SJCRH30 (cell line): ENCODE data around the gene PCDHB4. TPM values are rescaled to one million over a fixed set of nuclear protein-coding genes. Genes with fewer than 3 reads are reported as not detected.
"Not testable (repeated sequence)": the region's sequence is repeated elsewhere in the genome, so short reads cannot be mapped to it uniquely, and the experiment has no call there.

ENCODE experiments used
- DNase-seq, 2 experiments: peaks; one replicate each; pipeline ENCODE4 v3.0.0-alpha.2; 2015 to 2020
- H3K27ac ChIP-seq: fragments of 250-450 bp; sonication (Bioruptor Pico); 2 replicates; pipeline ENCODE4 v1.5.1; 2020; ENCODE audit warnings: mild to moderate bottlenecking, moderate library complexity
- H3K27me3 ChIP-seq: fragments of 250-450 bp; sonication (Bioruptor Pico); 2 replicates; pipeline ENCODE4 v1.5.1; 2020; ENCODE audit warnings: mild to moderate bottlenecking, moderate library complexity
- H3K36me3 ChIP-seq: fragments of 250-450 bp; sonication (Bioruptor Pico); 2 replicates; pipeline ENCODE4 v1.5.1; 2020; ENCODE audit warnings: mild to moderate bottlenecking, moderate library complexity
- H3K4me1 ChIP-seq: fragments of 250-450 bp; sonication (Bioruptor Pico); 2 replicates; pipeline ENCODE4 v1.5.1; 2020; ENCODE audit warnings: mild to moderate bottlenecking, moderate library complexity
- H3K4me3 ChIP-seq: fragments of 250-450 bp; sonication (Bioruptor Pico); 2 replicates; pipeline ENCODE4 v1.5.1; 2020; ENCODE audit warnings: mild to moderate bottlenecking, moderate library complexity
- H3K9me3 ChIP-seq: fragments of 250-450 bp; sonication (Bioruptor Pico); replicated peaks from 2 replicates; pipeline ENCODE4 v1.5.1; 2020; ENCODE audit warnings: mild to moderate bottlenecking, moderate library complexity
- total RNA-seq: library from RNA; depleted of rRNA; stranded (reverse); fragments of >200 nt; shearing (Covaris generic); gene quantifications from 2 replicates; pipeline ENCODE4 v1.2.3, GENCODE V29; 2014; rRNA removed

Gene PCDHB4
- total RNA-seq, result 0.25 and 0.42 TPM in 2 replicates

DNA sequence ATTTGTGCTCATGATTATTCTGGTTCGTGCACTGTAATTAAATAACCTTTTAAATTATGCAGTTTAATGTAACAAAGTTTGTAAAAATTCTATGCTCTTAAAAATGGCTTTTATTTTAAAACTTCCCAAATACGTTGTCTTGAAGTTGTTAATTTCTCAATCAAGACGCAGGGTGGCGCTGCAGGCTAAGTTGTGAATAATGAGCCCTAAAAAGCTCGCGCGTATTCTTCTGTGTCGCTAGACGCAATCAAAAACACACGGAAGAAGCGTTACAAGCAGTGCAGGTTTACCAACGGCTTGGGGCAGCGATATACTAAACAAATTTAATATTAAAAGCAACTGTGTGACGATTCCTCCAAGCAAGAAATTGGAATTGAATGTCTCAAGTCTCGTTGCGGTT lies at the start of gene PCDHB4:
PCDHB4 (plus strand) TSS at position 256 of the 400 bp plus-strand sequence. CDS start 181 bp downstream, outside the sequence.
- no peak for DNase-seq
- no peaks in the 10 kb centered on the region for H3K27me3 ChIP-seq
- H3K4me1 ChIP-seq, result no peaks in the 10 kb centered on the region
- no peak within 1 kb of the TSS for H3K27ac ChIP-seq
- no peaks in the 10 kb centered on the region for H3K9me3 ChIP-seq
- H3K4me3 ChIP-seq, result no peak within 1 kb of the TSS
- H3K36me3 ChIP-seq, result no peaks in the 10 kb centered on the region; the same call in 1 of the 2 replicates

DNA sequence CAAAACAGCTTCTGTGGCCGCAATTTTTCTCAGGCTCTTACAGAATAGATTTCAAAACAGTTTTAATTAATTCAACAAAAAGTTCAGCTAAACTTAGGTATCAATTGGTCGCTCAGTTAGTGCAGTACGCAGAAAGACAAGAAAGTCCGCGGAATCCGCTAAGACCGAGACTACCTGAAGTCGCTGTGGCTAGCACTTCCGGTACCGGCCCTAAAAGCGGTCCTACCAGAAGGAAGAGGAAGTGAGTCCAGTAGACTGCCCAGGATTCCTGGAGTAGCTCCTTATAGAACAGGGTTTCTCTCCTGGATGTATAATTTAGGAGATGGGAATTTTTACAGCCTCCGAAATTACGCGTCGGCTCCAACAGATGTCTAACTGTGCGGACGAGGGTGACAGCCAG lies 43.8 kb upstream of the PCDHB4 start:
- Histone ChIP-seq H3K27me3 (no peaks in the 10 kb centered on the region), H3K27ac (no peak overlapping the region), H3K9me3 (0 out of 2 replicates have a peak, but pooled peaks cover 5% of the 10 kb centered on the region), H3K36me3 (no peaks in the 10 kb centered on the region), H3K4me3 (peak overlapping the region; percentile 52), H3K4me1 (no peaks in the 10 kb centered on the region)
- no peak for DNase-seq

DNA sequence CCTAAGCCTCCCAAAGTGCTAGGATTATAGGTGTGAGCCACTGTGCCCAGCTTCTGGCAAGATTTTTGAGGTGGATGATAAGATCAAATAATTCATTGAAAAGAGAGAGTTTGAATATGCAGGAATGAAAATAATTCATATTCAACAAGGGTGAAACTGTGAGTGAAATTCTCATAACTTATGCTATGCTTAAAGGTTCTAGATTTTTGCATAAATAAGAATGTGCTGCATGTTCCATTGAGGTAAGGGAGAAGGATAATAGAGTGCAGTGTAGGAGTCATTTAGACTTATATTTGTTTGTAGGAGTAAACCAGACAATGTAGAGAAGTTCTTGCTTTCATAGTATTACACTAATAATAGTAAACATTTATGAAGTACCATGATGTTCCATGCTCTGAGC lies 39.4 kb upstream of the PCDHB4 start:
- Histone ChIP-seq H3K4me3 (no peak overlapping the region), H3K27me3 (no peaks in the 10 kb centered on the region), H3K9me3 (peaks cover 8% of the 10 kb centered on the region; the same call in 1 of the 2 replicates), H3K4me1 (no peaks in the 10 kb centered on the region), H3K27ac (no peak overlapping the region), H3K36me3 (no peaks in the 10 kb centered on the region)
- DNase-seq, result no peak

DNA sequence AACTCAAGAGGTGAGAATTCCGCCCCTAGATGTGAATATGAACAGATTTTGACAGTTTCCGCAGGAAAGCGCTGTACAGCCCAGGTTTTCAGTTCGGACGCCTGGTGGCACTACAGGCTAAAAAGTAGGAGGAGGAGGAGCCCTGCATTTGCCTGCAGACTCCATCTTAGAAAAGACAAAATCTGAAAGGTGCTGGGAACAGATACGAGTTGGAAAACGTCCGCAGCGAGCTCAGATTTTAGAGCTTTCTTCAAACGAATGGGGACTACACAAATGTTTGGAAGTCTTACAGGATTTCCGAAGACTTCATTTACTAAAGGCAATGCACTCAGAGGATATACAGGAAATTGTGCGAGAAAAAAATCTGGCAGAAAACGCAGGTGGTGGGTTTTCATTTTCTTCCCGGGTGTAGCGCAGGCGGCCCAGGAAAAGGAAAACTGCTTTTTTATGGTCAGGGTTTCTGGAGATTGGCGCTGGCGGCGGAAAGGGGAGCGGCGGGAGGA lies 37.1 kb upstream of the PCDHB4 start:
- H3K27ac ChIP-seq, result peak overlapping the region; percentile 22; the same call in 1 of the 2 replicates
- peak overlapping the region; percentile 59 for H3K4me3 ChIP-seq
- no peaks in the 10 kb centered on the region for H3K36me3 ChIP-seq
- peak; percentile 72 to 86 for DNase-seq
- H3K4me1 ChIP-seq, result no peaks in the 10 kb centered on the region
- H3K9me3 ChIP-seq, result peaks cover 10% of the 10 kb centered on the region; the same call in 1 of the 2 replicates
- no peaks in the 10 kb centered on the region for H3K27me3 ChIP-seq

DNA sequence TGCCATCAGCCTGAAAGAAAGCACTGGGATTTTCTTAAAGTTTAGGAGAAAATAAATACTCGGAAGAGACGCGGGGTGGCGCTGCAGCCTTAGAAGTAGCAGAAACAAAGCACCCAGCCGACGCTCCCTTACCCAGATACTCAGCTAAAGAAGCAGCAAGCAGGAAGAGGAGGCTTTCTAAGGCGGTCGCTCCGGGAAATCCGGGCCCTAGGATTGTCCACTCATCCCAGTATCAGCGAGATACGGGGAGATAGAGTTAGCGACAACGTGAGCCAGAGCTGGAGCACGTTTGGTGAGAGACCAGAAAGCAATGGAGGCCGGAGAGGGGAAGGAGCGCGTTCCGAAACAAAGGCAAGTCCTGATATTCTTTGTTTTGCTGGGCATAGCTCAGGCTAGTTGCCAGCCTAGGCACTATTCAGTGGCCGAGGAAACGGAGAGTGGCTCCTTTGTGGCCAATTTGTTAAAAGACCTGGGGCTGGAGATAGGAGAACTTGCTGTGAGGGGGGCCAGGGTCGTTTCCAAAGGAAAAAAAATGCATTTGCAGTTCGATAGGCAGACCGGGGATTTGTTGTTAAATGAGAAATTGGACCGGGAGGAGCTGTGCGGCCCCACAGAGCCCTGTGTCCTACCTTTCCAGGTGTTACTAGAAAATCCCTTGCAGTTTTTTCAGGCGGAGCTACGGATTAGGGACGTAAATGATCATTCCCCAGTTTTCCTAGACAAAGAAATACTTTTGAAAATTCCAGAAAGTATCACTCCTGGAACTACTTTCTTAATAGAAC lies 26.9 kb upstream of the PCDHB4 start, which contains the start of gene PCDHB2:
PCDHB2 (plus strand) TSS at position 135 of the 782 bp plus-strand sequence; CDS start at position 311, 176 bp downstream.
- DNase-seq, result peak; percentile 88 to 95
- peak within 1 kb of the TSS; percentile 47 for H3K27ac ChIP-seq
- no peaks in the 10 kb centered on the region; the same call in 1 of the 2 replicates for H3K9me3 ChIP-seq
- H3K27me3 ChIP-seq, result no peaks in the 10 kb centered on the region
- peak within 1 kb of the TSS; percentile 65 for H3K4me3 ChIP-seq
- H3K36me3 ChIP-seq, result peaks cover 5% of the 10 kb centered on the region
- H3K4me1 ChIP-seq, result no peaks in the 10 kb centered on the region

GRCh38 chr5:141095263-141095641 lies 26.4 kb upstream of the PCDHB4 start:
- Histone ChIP-seq H3K27me3 (no peaks in the 10 kb centered on the region), H3K4me3 (peak overlapping the region; percentile 65), H3K4me1 (no peaks in the 10 kb centered on the region), H3K9me3 (no peaks in the 10 kb centered on the region; the same call in 1 of the 2 replicates), H3K27ac (no peak overlapping the region), H3K36me3 (peaks cover 5% of the 10 kb centered on the region)
- DNase-seq, result peak in 1 of 2 experiments; percentile 17

GRCh38 chr5:141096181-141096580 lies 25.4 kb upstream of the PCDHB4 start:
- not testable (repeated sequence) for DNase-seq, H3K9me3 ChIP-seq, H3K27me3 ChIP-seq

GRCh38 chr5:141096586-141096985 lies 25.0 kb upstream of the PCDHB4 start:
- not testable (repeated sequence) for H3K9me3 ChIP-seq, H3K4me1 ChIP-seq, H3K27me3 ChIP-seq, H3K27ac ChIP-seq, H3K36me3 ChIP-seq, H3K4me3 ChIP-seq, DNase-seq

More at GRCh38 chr5:141096181-141096580, 25.4 kb upstream of the PCDHB4 start:
- H3K27ac ChIP-seq, H3K4me1 ChIP-seq, H3K4me3 ChIP-seq, H3K36me3 ChIP-seq: not testable (repeated sequence)

GRCh38 chr5:141100243-141100805 lies 21.3 kb upstream of the PCDHB4 start, which contains the start of gene PCDHB3:
PCDHB3 (plus strand) TSS chr5:141100473; CDS start chr5:141100650, 177 bp downstream.
- Histone ChIP-seq H3K36me3 (peaks cover 10% of the 10 kb centered on the region), H3K27ac (no peak within 1 kb of the TSS), H3K4me3 (no peak within 1 kb of the TSS), H3K27me3 (no peaks in the 10 kb centered on the region), H3K4me1 (no peaks in the 10 kb centered on the region), H3K9me3 (no peaks in the 10 kb centered on the region; the same call in 1 of the 2 replicates)
- DNase-seq, result no peak

DNA sequence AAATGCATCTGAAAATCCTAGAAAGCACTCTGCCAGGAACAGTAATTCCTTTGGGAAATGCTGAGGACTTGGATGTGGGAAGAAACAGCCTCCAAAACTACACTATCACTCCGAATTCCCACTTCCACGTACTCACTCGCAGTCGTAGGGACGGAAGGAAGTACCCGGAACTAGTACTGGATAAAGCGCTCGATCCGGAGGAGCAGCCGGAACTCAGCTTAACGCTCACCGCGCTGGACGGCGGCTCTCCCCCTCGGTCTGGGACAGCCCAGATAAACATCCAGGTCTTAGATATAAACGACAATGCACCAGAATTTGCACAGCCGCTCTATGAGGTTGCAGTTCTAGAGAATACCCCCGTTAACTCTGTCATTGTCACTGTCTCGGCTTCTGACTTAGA lies 20.6 kb upstream of the PCDHB4 start:
- Histone ChIP-seq H3K27ac (no peak overlapping the region), H3K27me3 (no peaks in the 10 kb centered on the region), H3K36me3 (peaks cover 10% of the 10 kb centered on the region), H3K9me3 (peaks cover 3% of the 10 kb centered on the region; the same call in 1 of the 2 replicates), H3K4me1 (no peaks in the 10 kb centered on the region), H3K4me3 (no peak overlapping the region)
- DNase-seq, result no peak

DNA sequence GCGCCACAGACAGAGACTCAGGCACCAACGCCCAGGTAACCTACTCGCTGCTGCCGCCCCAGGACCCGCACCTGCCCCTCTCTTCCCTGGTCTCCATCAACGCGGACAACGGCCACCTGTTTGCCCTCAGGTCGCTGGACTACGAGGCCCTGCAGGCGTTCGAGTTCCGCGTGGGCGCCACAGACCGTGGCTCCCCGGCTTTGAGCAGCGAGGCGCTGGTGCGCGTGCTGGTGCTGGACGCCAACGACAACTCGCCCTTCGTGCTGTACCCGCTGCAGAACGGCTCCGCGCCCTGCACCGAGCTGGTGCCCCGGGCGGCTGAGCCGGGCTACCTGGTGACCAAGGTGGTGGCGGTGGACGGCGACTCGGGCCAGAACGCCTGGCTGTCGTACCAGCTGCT lies 19.5 kb upstream of the PCDHB4 start:
- not testable (repeated sequence) for H3K36me3 ChIP-seq, H3K27ac ChIP-seq, H3K4me1 ChIP-seq, H3K27me3 ChIP-seq, DNase-seq, H3K9me3 ChIP-seq, H3K4me3 ChIP-seq

DNA sequence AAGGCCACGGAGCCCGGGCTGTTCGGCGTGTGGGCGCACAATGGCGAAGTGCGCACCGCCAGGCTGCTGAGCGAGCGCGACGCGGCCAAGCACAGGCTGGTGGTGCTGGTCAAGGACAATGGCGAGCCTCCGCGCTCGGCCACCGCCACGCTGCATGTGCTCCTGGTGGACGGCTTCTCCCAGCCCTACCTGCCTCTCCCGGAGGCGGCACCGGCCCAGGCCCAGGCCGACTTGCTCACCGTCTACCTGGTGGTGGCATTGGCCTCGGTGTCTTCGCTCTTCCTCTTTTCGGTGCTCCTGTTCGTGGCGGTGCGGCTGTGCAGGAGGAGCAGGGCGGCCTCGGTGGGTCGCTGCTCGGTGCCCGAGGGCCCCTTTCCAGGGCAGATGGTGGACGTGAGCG lies 19.1 kb upstream of the PCDHB4 start:
- H3K27me3 ChIP-seq, H3K9me3 ChIP-seq, H3K36me3 ChIP-seq, DNase-seq, H3K27ac ChIP-seq, H3K4me3 ChIP-seq, H3K4me1 ChIP-seq: not testable (repeated sequence)

DNA sequence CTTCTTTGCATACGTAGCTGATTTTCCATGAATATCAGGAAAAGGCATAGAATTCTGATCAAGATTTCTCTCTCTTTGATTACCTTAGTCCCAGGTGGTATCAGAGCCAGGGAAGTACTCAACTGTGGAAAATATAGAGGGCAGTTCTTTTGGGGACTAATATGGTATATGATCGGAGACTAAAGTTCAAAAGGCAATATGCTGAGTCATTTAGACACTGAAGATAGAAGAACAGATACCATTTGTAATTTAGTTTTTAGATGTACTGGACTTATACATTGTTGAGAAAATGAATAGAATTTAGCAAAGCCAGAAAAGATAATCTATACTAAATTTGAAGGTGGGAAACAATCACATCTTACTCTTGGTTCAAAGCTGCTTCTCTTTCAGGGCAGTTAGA lies 16.3 kb upstream of the PCDHB4 start:
- Histone ChIP-seq H3K9me3 (0 out of 2 replicates have a peak, but pooled peaks cover 3% of the 10 kb centered on the region), H3K36me3 (peaks cover 5% of the 10 kb centered on the region; the same call in 1 of the 2 replicates), H3K27ac (no peak overlapping the region), H3K4me1 (no peaks in the 10 kb centered on the region), H3K4me3 (no peak overlapping the region), H3K27me3 (no peaks in the 10 kb centered on the region)
- DNase-seq, result no peak

- H3K9me3 ChIP-seq, result no peaks in the 10 kb centered on the region
- no peaks in the 10 kb centered on the region for H3K27me3 ChIP-seq
- no peak overlapping the region for H3K4me3 ChIP-seq
- no peaks in the 10 kb centered on the region for H3K4me1 ChIP-seq
- H3K36me3 ChIP-seq, result no peaks in the 10 kb centered on the region; the same call in 1 of the 2 replicates
- H3K27ac ChIP-seq, result no peak overlapping the region
- DNase-seq, result no peak
Measured at GRCh38 chr5:141119250-141119649, 2.4 kb upstream of the PCDHB4 start.

DNA sequence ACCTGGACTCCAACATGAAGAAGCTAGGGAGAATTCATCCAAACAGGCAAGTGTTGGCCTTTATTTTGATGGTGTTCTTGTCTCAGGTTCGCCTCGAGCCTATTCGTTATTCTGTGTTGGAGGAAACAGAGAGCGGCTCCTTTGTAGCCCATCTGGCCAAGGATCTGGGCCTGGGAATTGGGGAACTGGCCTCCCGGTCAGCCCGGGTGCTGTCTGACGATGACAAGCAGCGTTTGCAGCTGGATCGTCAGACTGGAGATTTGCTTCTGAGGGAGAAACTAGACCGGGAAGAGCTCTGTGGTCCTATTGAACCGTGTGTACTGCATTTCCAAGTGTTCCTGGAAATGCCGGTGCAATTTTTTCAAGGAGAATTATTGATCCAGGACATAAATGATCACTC lies 367 bp downstream of the PCDHB4 start:
- Histone ChIP-seq H3K4me1 (no peaks in the 10 kb centered on the region), H3K9me3 (no peaks in the 10 kb centered on the region), H3K36me3 (no peaks in the 10 kb centered on the region; the same call in 1 of the 2 replicates), H3K27me3 (no peaks in the 10 kb centered on the region), H3K4me3 (no peak overlapping the region), H3K27ac (no peak overlapping the region)
- DNase-seq, result no peak
